Activated T-cell treated with anti-CD3 and anti-CD28 coated beads, Interleukin-2, amount 50 U/mL, for 72 hours (primary cell): ENCODE measurements around the gene NLN. TPM values are rescaled to one million over a fixed set of nuclear protein-coding genes. Genes with fewer than 3 reads are reported as not detected.
"Not testable (repeated sequence)": the region's sequence is repeated elsewhere in the genome, so short reads cannot be mapped to it uniquely, and the experiment has no call there.

Experiments
- ATAC-seq, 2 donors: fragments of 150-1000 bp; cut with Tn5 transposase; replicated peaks in 1 of 2; 2 replicates each; pipeline ENCODE4 v1.10.0; 2021; ENCODE audit warnings: moderate library complexity in 2 of 2, mild to moderate bottlenecking in 1 of 2
- DNase-seq, 2 donors: peaks; one replicate each; pipeline ENCODE4 v3.0.0; 2021 to 2022; ENCODE audit warnings: mixed read lengths in 1 of 2
- H3K27ac Mint-ChIP-seq: one replicate; pipeline ENCODE4 v1.8.0; 2022; ENCODE audit warnings: mild to moderate bottlenecking, moderate library complexity, mixed read lengths
- H3K27me3 Mint-ChIP-seq: one replicate; pipeline ENCODE4 v1.8.0; 2022; ENCODE audit warnings: low read depth, mixed read lengths
- H3K36me3 Mint-ChIP-seq, 2 donors: one replicate each; pipeline ENCODE4 v1.8.0; 2022; ENCODE audit warnings: mixed read lengths in 2 of 2, mild to moderate bottlenecking in 1 of 2; ENCODE audit not compliant: insufficient read depth in 2 of 2
- H3K4me1 Mint-ChIP-seq: one replicate; pipeline ENCODE4 v1.8.0; 2022; ENCODE audit warnings: low read depth, mixed read lengths
- H3K4me3 Mint-ChIP-seq, 2 donors: one replicate each; pipeline ENCODE4 v1.8.0; 2022; ENCODE audit warnings: mild to moderate bottlenecking in 2 of 2, mixed read lengths in 2 of 2, moderate library complexity in 2 of 2
- H3K9me3 Mint-ChIP-seq, 2 donors: one replicate each; pipeline ENCODE4 v1.8.0; 2022; ENCODE audit warnings: mixed read lengths in 2 of 2
- total RNA-seq, 2 donors: library from RNA; stranded (reverse); gene quantifications; one replicate each; pipeline ENCODE4 v1.2.3, GENCODE V29; 2022

Gene NLN
- total RNA-seq, 2 donors from 2014 or later = 7.3 to 17.0 TPM

GRCh38 chr5:65767565-65767964 lies 45.6 kb downstream of the NLN start:
- H3K4me1 Mint-ChIP-seq = peaks cover 25% of the 10 kb centered on the region
- H3K27me3 Mint-ChIP-seq = no peaks in the 10 kb centered on the region
- no peak overlapping the region for H3K4me3 Mint-ChIP-seq
- peaks cover 0 to 7% of the 10 kb centered on the region in 2 donors for H3K9me3 Mint-ChIP-seq
- no peak for DNase-seq
- H3K27ac Mint-ChIP-seq = no peak overlapping the region
- no peak for ATAC-seq
- peaks cover 7 to 12% of the 10 kb centered on the region in 2 donors for H3K36me3 Mint-ChIP-seq

DNA sequence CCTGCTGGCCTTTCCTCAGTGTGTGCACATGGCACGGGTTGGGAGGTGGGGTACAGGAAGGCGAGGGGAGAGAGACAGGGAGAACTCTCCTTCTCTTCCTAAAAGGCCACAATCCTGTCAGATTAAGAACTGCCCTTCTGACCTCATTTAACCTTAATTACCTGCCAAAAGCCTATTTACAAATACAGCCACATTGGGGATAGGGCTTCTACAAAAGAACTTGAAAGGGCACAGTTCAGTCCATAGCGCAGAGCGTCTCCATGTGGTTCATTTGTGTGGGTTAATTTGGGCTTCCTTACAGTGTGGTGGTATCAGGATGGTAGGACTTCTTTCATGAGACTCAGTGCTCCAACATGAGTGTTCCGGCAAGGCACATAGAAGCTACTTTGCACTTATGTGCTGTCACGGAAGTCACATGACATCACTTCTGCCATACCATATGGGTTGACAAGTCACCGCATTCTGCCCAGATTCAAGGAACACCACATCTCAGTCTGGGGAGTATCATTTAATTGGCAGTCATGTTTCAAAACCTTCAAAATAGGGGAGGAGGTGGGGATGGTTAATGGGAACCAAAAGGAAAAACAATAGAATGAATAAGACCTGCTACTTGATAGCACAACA lies 46.8 kb downstream of the NLN start:
- Mint-ChIP-seq H3K27ac (no peak overlapping the region), H3K27me3 (no peaks in the 10 kb centered on the region), H3K36me3 (peaks cover 7 to 10% of the 10 kb centered on the region in 2 donors), H3K4me1 (peaks cover 26% of the 10 kb centered on the region), H3K9me3 (peaks cover 0 to 7% of the 10 kb centered on the region in 2 donors), H3K4me3 (no peak overlapping the region)
- DNase-seq (no peak), ATAC-seq (no peak)

DNA sequence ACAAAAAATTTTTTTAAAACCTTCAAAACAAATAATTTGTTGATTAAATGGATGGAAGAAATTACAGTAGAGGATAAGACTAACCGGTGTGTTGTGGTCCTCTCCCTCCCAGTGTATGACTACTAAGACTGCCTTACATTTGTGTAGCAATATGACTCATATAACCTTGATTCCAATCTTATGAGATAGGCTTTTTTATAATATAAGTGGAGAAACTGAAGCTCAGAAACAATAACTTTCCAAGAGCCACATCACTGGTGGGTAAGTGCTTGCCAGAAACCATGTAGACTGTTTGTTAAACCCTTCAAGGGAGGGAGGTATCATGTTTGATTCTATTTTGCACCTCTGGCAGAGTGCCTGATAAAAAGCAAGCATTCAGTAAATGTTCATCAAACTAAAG lies 47.5 kb downstream of the NLN start:
- no peak for DNase-seq
- no peak overlapping the region for H3K27ac Mint-ChIP-seq
- H3K4me3 Mint-ChIP-seq = no peak overlapping the region
- H3K36me3 Mint-ChIP-seq = peaks cover 7 to 10% of the 10 kb centered on the region in 2 donors
- peaks cover 0 to 7% of the 10 kb centered on the region in 2 donors for H3K9me3 Mint-ChIP-seq
- no peaks in the 10 kb centered on the region for H3K27me3 Mint-ChIP-seq
- ATAC-seq = peak; percentile 57 to 80
- peaks cover 34% of the 10 kb centered on the region for H3K4me1 Mint-ChIP-seq

DNA sequence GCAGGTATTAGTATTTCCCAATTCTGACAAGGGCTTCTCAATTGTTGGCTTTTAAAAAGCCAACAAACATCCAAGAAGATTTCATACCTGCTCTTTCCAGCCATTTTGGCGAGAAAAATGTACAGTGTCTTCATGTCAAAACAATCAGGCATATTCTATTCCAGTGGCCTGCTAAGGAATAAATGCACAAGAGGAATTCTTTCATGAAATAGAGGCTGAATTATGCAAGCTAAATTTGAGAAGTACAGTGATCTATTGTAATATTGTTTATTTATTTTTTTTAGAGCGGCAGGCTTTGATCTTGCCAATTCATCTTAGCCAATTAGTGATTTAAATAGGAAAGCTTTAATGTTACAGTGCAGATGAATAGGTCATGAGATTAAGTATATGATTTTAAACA lies 49.3 kb downstream of the NLN start:
- H3K4me1 Mint-ChIP-seq = peaks cover 34% of the 10 kb centered on the region
- ATAC-seq (no peak), DNase-seq (no peak)
- H3K4me3 Mint-ChIP-seq = no peak overlapping the region
- no peak overlapping the region for H3K27ac Mint-ChIP-seq
- H3K9me3 Mint-ChIP-seq = peaks cover 0 to 3% of the 10 kb centered on the region in 2 donors
- H3K36me3 Mint-ChIP-seq = peaks cover 5 to 6% of the 10 kb centered on the region in 2 donors
- H3K27me3 Mint-ChIP-seq = no peaks in the 10 kb centered on the region

- not testable (repeated sequence) for H3K9me3 Mint-ChIP-seq, H3K4me3 Mint-ChIP-seq, DNase-seq, H3K27me3 Mint-ChIP-seq, ATAC-seq, H3K36me3 Mint-ChIP-seq, H3K27ac Mint-ChIP-seq
- peaks cover 39% of the 10 kb centered on the region for H3K4me1 Mint-ChIP-seq
Observed at GRCh38 chr5:65772963-65773362, 51.0 kb downstream of the NLN start.

DNA sequence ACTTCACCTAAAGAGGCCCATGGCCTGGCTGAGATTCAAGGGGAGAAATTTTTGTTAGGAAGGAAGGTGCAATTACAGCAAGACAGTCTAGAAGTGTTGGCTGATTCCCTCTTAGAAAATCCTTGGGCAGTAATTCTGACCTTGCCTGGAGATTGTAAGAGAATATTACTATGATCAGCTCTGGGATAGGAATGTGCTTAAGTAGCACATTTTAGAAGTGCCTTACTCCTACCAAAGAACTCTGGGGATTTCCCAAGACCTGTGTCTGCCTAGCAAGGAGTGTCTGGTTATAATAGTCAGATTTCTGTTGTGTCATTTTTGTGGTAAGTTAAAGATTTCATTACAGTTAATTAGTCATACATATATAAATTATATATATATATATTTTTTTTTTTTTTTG lies 52.3 kb downstream of the NLN start:
- Mint-ChIP-seq H3K4me1 (peaks cover 32% of the 10 kb centered on the region), H3K36me3 (no peaks in the 10 kb centered on the region), H3K27ac (no peak overlapping the region), H3K27me3 (no peaks in the 10 kb centered on the region), H3K4me3 (no peak overlapping the region), H3K9me3 (no peaks in the 10 kb centered on the region)
- peak in 1 of 2 donors; percentile 6 for DNase-seq
- peak; percentile 68 to 71 for ATAC-seq

DNA sequence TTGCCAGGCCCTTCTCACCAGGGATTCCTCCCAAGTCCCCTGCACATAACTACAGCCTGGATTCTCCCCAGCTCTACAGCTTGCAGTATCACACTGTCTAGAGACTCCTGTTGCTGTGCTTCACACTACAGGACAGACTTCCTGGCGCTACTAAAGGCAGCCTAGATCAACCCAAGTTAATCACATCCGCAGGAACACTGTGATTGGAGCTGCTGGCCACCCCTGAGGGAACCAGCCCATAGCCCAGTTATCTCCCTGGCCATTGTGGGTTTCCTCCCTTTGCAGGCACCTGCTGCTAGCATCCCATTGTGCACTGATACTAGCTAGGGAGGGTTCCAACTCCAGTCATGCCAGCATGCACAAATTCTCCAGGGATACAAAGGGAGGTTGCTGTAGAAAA lies 53.5 kb downstream of the NLN start:
- DNase-seq (no peak), ATAC-seq (no peak)
- no peaks in the 10 kb centered on the region for H3K9me3 Mint-ChIP-seq
- no peak overlapping the region for H3K4me3 Mint-ChIP-seq
- no peaks in the 10 kb centered on the region for H3K27me3 Mint-ChIP-seq
- peaks cover 33% of the 10 kb centered on the region for H3K4me1 Mint-ChIP-seq
- H3K27ac Mint-ChIP-seq = no peak overlapping the region
- H3K36me3 Mint-ChIP-seq = peaks cover 0 to 3% of the 10 kb centered on the region in 2 donors

GRCh38 chr5:65776441-65777141 lies 54.6 kb downstream of the NLN start:
- no peak for ATAC-seq
- Mint-ChIP-seq H3K27me3 (no peaks in the 10 kb centered on the region), H3K36me3 (peaks cover 1 to 8% of the 10 kb centered on the region in 2 donors)

DNA sequence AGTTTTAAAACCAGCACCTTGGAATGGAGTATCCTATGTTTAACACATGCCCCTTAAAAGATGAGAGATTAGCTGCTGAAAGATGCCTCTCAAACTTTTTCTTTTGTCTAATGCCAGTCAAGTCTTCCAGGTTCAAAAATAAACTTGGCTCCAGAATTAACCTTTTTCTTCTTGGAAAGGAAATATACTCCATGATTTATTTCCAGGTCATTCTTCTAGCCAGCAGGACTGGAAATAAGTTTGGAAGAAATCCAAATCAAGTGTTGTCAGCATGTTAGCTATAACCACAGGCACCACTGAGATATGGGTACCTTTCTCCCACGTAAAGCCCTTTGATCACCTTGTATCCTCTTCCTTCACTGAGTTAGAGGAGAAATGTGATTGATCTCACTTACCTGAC lies 56.1 kb downstream of the NLN start:
- no peak overlapping the region for H3K4me3 Mint-ChIP-seq
- H3K27ac Mint-ChIP-seq = no peak overlapping the region
- H3K4me1 Mint-ChIP-seq = peaks cover 39% of the 10 kb centered on the region
- H3K9me3 Mint-ChIP-seq = peaks cover 0 to 1% of the 10 kb centered on the region in 2 donors
- H3K36me3 Mint-ChIP-seq = peaks cover 1 to 17% of the 10 kb centered on the region in 2 donors
- ATAC-seq (no peak), DNase-seq (no peak)
- no peaks in the 10 kb centered on the region for H3K27me3 Mint-ChIP-seq

More at GRCh38 chr5:65776441-65777141, 54.6 kb downstream of the NLN start:
- Mint-ChIP-seq H3K27ac (no peak overlapping the region), H3K4me1 (peaks cover 39% of the 10 kb centered on the region), H3K9me3 (no peaks in the 10 kb centered on the region), H3K4me3 (no peak overlapping the region)
- no peak for DNase-seq

DNA sequence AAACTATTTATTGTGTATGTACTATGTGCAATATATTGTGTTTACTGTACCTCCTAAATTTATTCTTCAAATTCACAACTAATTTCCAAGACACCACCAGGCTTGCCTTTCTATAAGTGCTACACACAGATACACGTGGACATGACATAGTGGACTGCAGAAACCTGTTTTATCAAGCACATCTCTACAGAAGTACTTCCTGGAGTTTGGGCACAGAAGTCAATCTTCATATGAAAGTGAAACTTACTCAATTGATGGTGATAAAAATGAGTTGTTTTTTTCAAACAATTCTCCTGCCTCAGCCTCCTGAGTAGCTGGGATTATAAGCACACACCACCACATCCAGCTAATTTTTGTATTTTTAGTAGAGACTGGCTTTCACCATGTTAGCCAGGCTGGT lies 57.6 kb downstream of the NLN start:
- H3K4me3 Mint-ChIP-seq = peak overlapping the region in 1 of 2 donors; percentile 28
- no peaks in the 10 kb centered on the region for H3K27me3 Mint-ChIP-seq
- peaks cover 30% of the 10 kb centered on the region for H3K4me1 Mint-ChIP-seq
- H3K9me3 Mint-ChIP-seq = peaks cover 0 to 1% of the 10 kb centered on the region in 2 donors
- DNase-seq (no peak), ATAC-seq (peak; percentile 57 to 61)
- H3K27ac Mint-ChIP-seq = peak overlapping the region; percentile 40
- H3K36me3 Mint-ChIP-seq = peaks cover 1 to 18% of the 10 kb centered on the region in 2 donors

DNA sequence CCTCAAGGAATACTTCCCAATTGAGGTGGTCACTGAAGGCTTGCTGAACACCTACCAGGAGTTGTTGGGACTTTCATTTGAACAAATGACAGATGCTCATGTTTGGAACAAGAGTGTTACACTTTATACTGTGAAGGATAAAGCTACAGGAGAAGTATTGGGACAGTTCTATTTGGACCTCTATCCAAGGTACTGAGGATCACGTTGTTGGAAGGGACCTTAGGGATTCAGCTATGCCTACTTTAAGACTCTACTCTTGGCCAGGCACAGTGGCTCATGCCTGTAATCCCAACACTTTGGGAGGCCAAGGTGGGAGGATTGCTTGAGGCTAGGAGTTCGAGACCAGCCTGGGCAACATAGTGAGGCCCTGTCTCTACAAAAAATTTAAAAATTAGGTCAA lies 66.3 kb downstream of the NLN start:
- H3K4me3 Mint-ChIP-seq, H3K27ac Mint-ChIP-seq, ATAC-seq, H3K27me3 Mint-ChIP-seq, H3K9me3 Mint-ChIP-seq, DNase-seq: not testable (repeated sequence)
- peaks cover 14% of the 10 kb centered on the region for H3K4me1 Mint-ChIP-seq
- H3K36me3 Mint-ChIP-seq = peaks cover 8 to 29% of the 10 kb centered on the region in 2 donors

- no peaks in the 10 kb centered on the region for H3K27me3 Mint-ChIP-seq
- H3K9me3 Mint-ChIP-seq = peaks cover 0 to 9% of the 10 kb centered on the region in 2 donors
- ATAC-seq (peak; percentile 27 to 54), DNase-seq (no peak)
- peak overlapping the region; percentile 60 for H3K27ac Mint-ChIP-seq
- H3K4me1 Mint-ChIP-seq = peaks cover 14% of the 10 kb centered on the region
- H3K4me3 Mint-ChIP-seq = no peak overlapping the region
- peaks cover 8 to 29% of the 10 kb centered on the region in 2 donors for H3K36me3 Mint-ChIP-seq
Observed at GRCh38 chr5:65790371-65791163, 68.6 kb downstream of the NLN start.
